ENCODE results near the gene C11orf24. TPM values are rescaled to one million over a fixed set of nuclear protein-coding genes. Genes with fewer than 3 reads are reported as not detected.
"Not testable (repeated sequence)": the region's sequence is repeated elsewhere in the genome, so short reads cannot be mapped to it uniquely, and the experiment has no call there.

The C11orf24 gene
- total RNA-seq, 3 donors from 2014 or later, result 46.8 to 49.2 (median 47.3) TPM

GRCh38 chr11:68303982-68304780 lies 32.4 kb upstream of the C11orf24 start:
- no peaks in the 10 kb centered on the region for H3K4me1 Mint-ChIP-seq (ENCODE audit: low read depth)
- H3K27me3 Mint-ChIP-seq (ENCODE audit: low read depth), result no peaks in the 10 kb centered on the region
- ATAC-seq (no peak), DNase-seq (no peak)
- H3K4me3 Mint-ChIP-seq, result no peak overlapping the region
- no peaks in the 10 kb centered on the region for H3K36me3 Mint-ChIP-seq (ENCODE audit: insufficient read depth)
- no peaks in the 10 kb centered on the region for H3K9me3 Mint-ChIP-seq

- Mint-ChIP-seq H3K36me3 (ENCODE audit: insufficient read depth) (no peaks in the 10 kb centered on the region), H3K9me3 (no peaks in the 10 kb centered on the region), H3K27me3 (ENCODE audit: low read depth) (no peaks in the 10 kb centered on the region), H3K4me3 (no peak overlapping the region), H3K4me1 (ENCODE audit: low read depth) (no peaks in the 10 kb centered on the region)
- ATAC-seq (no peak), DNase-seq (no peak)
Observed at GRCh38 chr11:68303083-68303482, 31.3 kb upstream of the C11orf24 start.

GRCh38 chr11:68302670-68303069 lies 30.9 kb upstream of the C11orf24 start:
- Mint-ChIP-seq H3K9me3 (no peaks in the 10 kb centered on the region), H3K36me3 (ENCODE audit: insufficient read depth) (no peaks in the 10 kb centered on the region)
- ATAC-seq, result no peak

GRCh38 chr11:68302256-68302655 lies 30.5 kb upstream of the C11orf24 start:
- Mint-ChIP-seq H3K4me1 (ENCODE audit: low read depth) (no peaks in the 10 kb centered on the region), H3K4me3 (no peak overlapping the region), H3K36me3 (ENCODE audit: insufficient read depth) (no peaks in the 10 kb centered on the region), H3K27me3 (ENCODE audit: low read depth) (no peaks in the 10 kb centered on the region), H3K9me3 (no peaks in the 10 kb centered on the region)
- DNase-seq (no peak), ATAC-seq (no peak)

More at GRCh38 chr11:68302670-68303069, 30.9 kb upstream of the C11orf24 start:
- H3K4me1 Mint-ChIP-seq (ENCODE audit: low read depth), result no peaks in the 10 kb centered on the region
- no peaks in the 10 kb centered on the region for H3K27me3 Mint-ChIP-seq (ENCODE audit: low read depth)
- no peak overlapping the region for H3K4me3 Mint-ChIP-seq
- no peak for DNase-seq

- Mint-ChIP-seq H3K4me3 (no peak overlapping the region), H3K27me3 (ENCODE audit: low read depth) (no peaks in the 10 kb centered on the region), H3K9me3 (no peaks in the 10 kb centered on the region), H3K36me3 (ENCODE audit: insufficient read depth) (no peaks in the 10 kb centered on the region), H3K4me1 (ENCODE audit: low read depth) (peaks cover 3% of the 10 kb centered on the region)
- DNase-seq, result no peak
- no peak for ATAC-seq
Observed at GRCh38 chr11:68300076-68300830, 28.5 kb upstream of the C11orf24 start.

GRCh38 chr11:68299517-68299879 lies 27.7 kb upstream of the C11orf24 start:
- H3K9me3 Mint-ChIP-seq; DNase-seq; H3K4me3 Mint-ChIP-seq; H3K27me3 Mint-ChIP-seq (ENCODE audit: low read depth); H3K36me3 Mint-ChIP-seq (ENCODE audit: insufficient read depth); H3K4me1 Mint-ChIP-seq (ENCODE audit: low read depth); ATAC-seq: not testable (repeated sequence)

GRCh38 chr11:68298659-68299516 lies 27.1 kb upstream of the C11orf24 start:
- ATAC-seq (no peak), DNase-seq (no peak)
- Mint-ChIP-seq H3K9me3 (no peaks in the 10 kb centered on the region), H3K27me3 (ENCODE audit: low read depth) (no peaks in the 10 kb centered on the region), H3K4me3 (no peak overlapping the region), H3K4me1 (ENCODE audit: low read depth) (peaks cover 3% of the 10 kb centered on the region), H3K36me3 (ENCODE audit: insufficient read depth) (no peaks in the 10 kb centered on the region)

- no peaks in the 10 kb centered on the region for H3K36me3 Mint-ChIP-seq (ENCODE audit: insufficient read depth)
- H3K4me3 Mint-ChIP-seq, result no peak overlapping the region
- DNase-seq, result peak; percentile 71
- ATAC-seq, result peak; percentile 97 to 99
- peaks cover 3% of the 10 kb centered on the region for H3K4me1 Mint-ChIP-seq (ENCODE audit: low read depth)
- H3K27me3 Mint-ChIP-seq (ENCODE audit: low read depth), result no peaks in the 10 kb centered on the region
- H3K9me3 Mint-ChIP-seq, result no peaks in the 10 kb centered on the region
Observed at GRCh38 chr11:68297812-68298658, 26.3 kb upstream of the C11orf24 start.

GRCh38 chr11:68297494-68297811 lies 25.7 kb upstream of the C11orf24 start:
- H3K4me1 Mint-ChIP-seq (ENCODE audit: low read depth), result peaks cover 3% of the 10 kb centered on the region
- DNase-seq (no peak), ATAC-seq (no peak)
- no peak overlapping the region for H3K4me3 Mint-ChIP-seq
- H3K36me3 Mint-ChIP-seq (ENCODE audit: insufficient read depth), result no peaks in the 10 kb centered on the region
- no peaks in the 10 kb centered on the region for H3K27me3 Mint-ChIP-seq (ENCODE audit: low read depth)
- no peaks in the 10 kb centered on the region for H3K9me3 Mint-ChIP-seq

GRCh38 chr11:68297052-68297378 lies 25.2 kb upstream of the C11orf24 start:
- no peaks in the 10 kb centered on the region for H3K9me3 Mint-ChIP-seq
- no peak for DNase-seq
- H3K36me3 Mint-ChIP-seq (ENCODE audit: insufficient read depth), result no peaks in the 10 kb centered on the region
- H3K27me3 Mint-ChIP-seq (ENCODE audit: low read depth), result no peaks in the 10 kb centered on the region
- no peak for ATAC-seq
- no peak overlapping the region for H3K4me3 Mint-ChIP-seq
- H3K4me1 Mint-ChIP-seq (ENCODE audit: low read depth), result peaks cover 3% of the 10 kb centered on the region

- no peaks in the 10 kb centered on the region for H3K9me3 Mint-ChIP-seq
- H3K36me3 Mint-ChIP-seq (ENCODE audit: insufficient read depth), result no peaks in the 10 kb centered on the region
- ATAC-seq, result no peak
- H3K27me3 Mint-ChIP-seq (ENCODE audit: low read depth), result no peaks in the 10 kb centered on the region
- no peak overlapping the region for H3K4me3 Mint-ChIP-seq
- DNase-seq, result no peak
- peaks cover 3% of the 10 kb centered on the region for H3K4me1 Mint-ChIP-seq (ENCODE audit: low read depth)
Observed at GRCh38 chr11:68296344-68297051, 24.7 kb upstream of the C11orf24 start.

- Mint-ChIP-seq H3K9me3 (no peaks in the 10 kb centered on the region), H3K36me3 (ENCODE audit: insufficient read depth) (no peaks in the 10 kb centered on the region), H3K4me1 (ENCODE audit: low read depth) (peaks cover 3% of the 10 kb centered on the region), H3K4me3 (no peak overlapping the region), H3K27me3 (ENCODE audit: low read depth) (no peaks in the 10 kb centered on the region)
- DNase-seq, result no peak
- ATAC-seq, result no peak
Observed at GRCh38 chr11:68295940-68296339, 24.2 kb upstream of the C11orf24 start.

- H3K36me3 Mint-ChIP-seq (ENCODE audit: insufficient read depth), result no peaks in the 10 kb centered on the region
- peaks cover 3% of the 10 kb centered on the region for H3K27me3 Mint-ChIP-seq (ENCODE audit: low read depth)
- peaks cover 3% of the 10 kb centered on the region for H3K4me1 Mint-ChIP-seq (ENCODE audit: low read depth)
- H3K4me3 Mint-ChIP-seq, result no peak overlapping the region
- H3K9me3 Mint-ChIP-seq, result no peaks in the 10 kb centered on the region
- no peak for ATAC-seq
- DNase-seq, result no peak
Observed at GRCh38 chr11:68295271-68295670, 23.5 kb upstream of the C11orf24 start.
